ENCODE measurements around the gene PLAAT3. TPM values are rescaled to one million over a fixed set of nuclear protein-coding genes. Genes with fewer than 3 reads are reported as not detected.

Gene PLAAT3
- total RNA-seq, 1 experiment from 2014 or later = 0.69 TPM

DNA sequence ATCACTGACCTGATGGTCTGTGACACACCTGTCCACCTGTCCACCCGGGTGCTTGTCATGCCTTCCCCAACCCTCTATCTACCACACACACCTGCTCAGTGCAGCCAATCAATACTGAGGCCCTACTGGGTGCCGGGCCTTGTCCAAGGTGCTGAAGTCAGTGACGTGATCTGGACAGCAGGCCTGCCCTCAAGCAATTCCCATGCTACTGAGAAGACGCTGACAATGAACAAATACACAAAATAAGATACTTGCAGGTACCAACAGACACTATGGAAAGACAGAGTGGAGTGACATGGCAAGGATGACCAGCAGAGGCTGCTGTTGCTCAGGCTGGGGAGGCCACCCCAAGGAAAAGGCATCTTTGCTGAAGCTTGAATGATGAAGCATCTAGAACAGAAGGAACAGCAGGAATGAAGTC lies 21.2 kb downstream of the PLAAT3 start:
- Histone ChIP-seq H3K27me3 (replicated peaks; ENCODE audit: insufficient read depth, low read depth, low read length, poor library complexity) (no peaks in the 10 kb centered on the region), H3K27ac (ENCODE audit: low read depth, low read length, poor library complexity, severe bottlenecking) (no peak overlapping the region), H3K4me1 (ENCODE audit: insufficient read depth, low read length, poor library complexity, severe bottlenecking) (no peaks in the 10 kb centered on the region), H3K9me3 (ENCODE audit: low read depth, low read length, poor library complexity, severe bottlenecking) (no peaks in the 10 kb centered on the region), H3K36me3 (ENCODE audit: insufficient read depth, low read length, poor library complexity, severe bottlenecking) (no peaks in the 10 kb centered on the region), H3K4me3 (ENCODE audit: low read depth, low read length, poor library complexity, severe bottlenecking) (no peak overlapping the region)
- intact Hi-C loops (cut with micrococcal nuclease; ENCODE audit: unreplicated experiment) = no loop called here
- POLR2A ChIA-PET (ENCODE audit: low non-redundant PET) = no interaction called here
- no TSS peak for BruUV-seq (replicated peaks)
- TF ChIP-seq, protein P1, sequence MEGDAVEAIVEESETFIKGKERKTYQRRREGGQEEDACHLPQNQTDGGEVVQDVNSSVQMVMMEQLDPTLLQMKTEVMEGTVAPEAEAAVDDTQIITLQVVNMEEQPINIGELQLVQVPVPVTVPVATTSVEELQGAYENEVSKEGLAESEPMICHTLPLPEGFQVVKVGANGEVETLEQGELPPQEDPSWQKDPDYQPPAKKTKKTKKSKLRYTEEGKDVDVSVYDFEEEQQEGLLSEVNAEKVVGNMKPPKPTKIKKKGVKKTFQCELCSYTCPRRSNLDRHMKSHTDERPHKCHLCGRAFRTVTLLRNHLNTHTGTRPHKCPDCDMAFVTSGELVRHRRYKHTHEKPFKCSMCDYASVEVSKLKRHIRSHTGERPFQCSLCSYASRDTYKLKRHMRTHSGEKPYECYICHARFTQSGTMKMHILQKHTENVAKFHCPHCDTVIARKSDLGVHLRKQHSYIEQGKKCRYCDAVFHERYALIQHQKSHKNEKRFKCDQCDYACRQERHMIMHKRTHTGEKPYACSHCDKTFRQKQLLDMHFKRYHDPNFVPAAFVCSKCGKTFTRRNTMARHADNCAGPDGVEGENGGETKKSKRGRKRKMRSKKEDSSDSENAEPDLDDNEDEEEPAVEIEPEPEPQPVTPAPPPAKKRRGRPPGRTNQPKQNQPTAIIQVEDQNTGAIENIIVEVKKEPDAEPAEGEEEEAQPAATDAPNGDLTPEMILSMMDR (conservative IDR thresholded peaks at IDR 0.05; ENCODE audit: low read depth, low read length) = peak; percentile 76
- TF ChIP-seq EZH2 (IDR thresholded peaks at IDR 0.05; ENCODE audit: borderline replicate concordance, low read depth, low read length, poor library complexity, severe bottlenecking) = no peak
- CTCF ChIA-PET = interaction anchor here (0.6 to 1.0 kb wide), 3 partner anchors 43 to 215 kb away, joined by 3 read pairs; no protein-coding TSS in a partner anchor
- peak; percentile 54 for DNase-seq (ENCODE audit: low spot score)

DNA sequence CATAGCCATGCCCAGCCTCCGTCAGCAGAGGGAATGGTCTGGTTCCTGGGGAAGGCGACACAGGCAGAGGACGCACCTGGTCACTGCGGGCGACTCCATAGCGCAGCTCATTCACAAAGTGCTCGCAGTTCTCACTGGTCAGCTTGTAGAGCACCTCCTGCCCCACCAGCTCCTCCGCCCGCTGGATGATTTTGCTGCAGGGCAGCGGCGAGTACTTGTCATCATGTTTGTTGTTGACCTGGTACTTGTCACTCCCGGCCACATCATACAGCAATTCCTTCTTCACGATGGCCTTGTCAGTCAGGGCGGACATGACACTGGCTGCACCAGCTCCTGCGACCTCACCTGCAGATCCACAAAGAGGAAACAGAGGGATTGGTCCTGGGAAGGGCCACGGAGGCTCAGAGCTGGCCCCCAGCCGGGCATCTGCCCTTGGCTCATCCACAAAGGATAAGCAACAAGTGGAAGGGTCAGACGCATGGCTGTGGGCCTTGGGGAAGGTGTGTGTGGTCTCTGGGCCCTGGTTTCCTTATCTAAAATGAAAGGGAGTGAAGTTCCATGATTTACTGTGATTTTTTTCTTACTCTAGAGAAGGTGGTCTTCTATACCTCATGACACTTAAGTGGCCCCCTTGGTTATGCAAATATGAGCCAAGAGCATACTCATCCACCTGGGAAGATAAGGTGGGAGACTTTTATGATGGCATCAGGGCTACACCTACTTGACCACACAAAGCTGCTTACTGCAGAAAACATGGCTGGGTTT lies 24.0 kb downstream of the PLAAT3 start:
- Histone ChIP-seq H3K36me3 (ENCODE audit: insufficient read depth, low read length, poor library complexity, severe bottlenecking) (no peaks in the 10 kb centered on the region), H3K27ac (ENCODE audit: low read depth, low read length, poor library complexity, severe bottlenecking) (no peak overlapping the region), H3K9me3 (ENCODE audit: low read depth, low read length, poor library complexity, severe bottlenecking) (no peaks in the 10 kb centered on the region), H3K27me3 (replicated peaks; ENCODE audit: insufficient read depth, low read depth, low read length, poor library complexity) (peaks cover 9% of the 10 kb centered on the region), H3K4me3 (ENCODE audit: low read depth, low read length, poor library complexity, severe bottlenecking) (no peak overlapping the region), H3K4me1 (ENCODE audit: insufficient read depth, low read length, poor library complexity, severe bottlenecking) (no peaks in the 10 kb centered on the region)
- ChIA-PET CTCF (no interaction called here), POLR2A (ENCODE audit: low non-redundant PET) (no interaction called here)
- intact Hi-C loops (cut with micrococcal nuclease; ENCODE audit: unreplicated experiment) = no loop called here
- TF ChIP-seq, protein P1 (conservative IDR thresholded peaks at IDR 0.05; ENCODE audit: low read depth, low read length) = no peak
- TF ChIP-seq EZH2 (IDR thresholded peaks at IDR 0.05; ENCODE audit: borderline replicate concordance, low read depth, low read length, poor library complexity, severe bottlenecking) = no peak
- no TSS peak for BruUV-seq (replicated peaks)
- DNase-seq (ENCODE audit: low spot score) = no peak

DNA sequence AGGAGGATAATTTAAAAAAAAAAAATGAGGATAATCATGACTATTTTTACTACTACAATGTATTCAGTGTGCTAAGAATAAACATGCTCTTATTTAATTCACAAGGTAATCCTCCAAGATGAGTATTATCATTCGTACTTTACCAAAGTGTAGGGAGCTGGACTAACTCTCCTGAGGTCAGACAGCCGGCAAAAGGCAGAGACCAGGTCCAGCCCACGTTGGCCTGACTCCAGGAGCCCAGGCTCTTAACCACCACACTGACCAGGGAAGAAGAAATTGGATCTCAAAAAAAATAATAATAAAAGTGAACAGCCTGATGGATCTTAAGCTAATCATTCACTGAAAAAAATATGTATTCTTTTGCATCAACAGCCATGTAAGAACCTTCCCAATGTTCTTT lies 25.2 kb downstream of the PLAAT3 start:
- no peak for TF ChIP-seq EZH2 (IDR thresholded peaks at IDR 0.05; ENCODE audit: borderline replicate concordance, low read depth, low read length, poor library complexity, severe bottlenecking)
- TF ChIP-seq, protein P1 (conservative IDR thresholded peaks at IDR 0.05; ENCODE audit: low read depth, low read length) = no peak
- Histone ChIP-seq H3K27me3 (replicated peaks; ENCODE audit: insufficient read depth, low read depth, low read length, poor library complexity) (peaks cover 9% of the 10 kb centered on the region), H3K36me3 (ENCODE audit: insufficient read depth, low read length, poor library complexity, severe bottlenecking) (no peaks in the 10 kb centered on the region), H3K27ac (ENCODE audit: low read depth, low read length, poor library complexity, severe bottlenecking) (no peak overlapping the region), H3K9me3 (ENCODE audit: low read depth, low read length, poor library complexity, severe bottlenecking) (no peaks in the 10 kb centered on the region), H3K4me1 (ENCODE audit: insufficient read depth, low read length, poor library complexity, severe bottlenecking) (no peaks in the 10 kb centered on the region), H3K4me3 (ENCODE audit: low read depth, low read length, poor library complexity, severe bottlenecking) (no peak overlapping the region)
- no TSS peak for BruUV-seq (replicated peaks)
- no peak for DNase-seq (ENCODE audit: low spot score)
- ChIA-PET CTCF (interaction anchor here (0.7 kb wide), 1 partner anchor 102 kb away, joined by 4 read pairs; no protein-coding TSS in a partner anchor), POLR2A (ENCODE audit: low non-redundant PET) (no interaction called here)
- intact Hi-C loops (cut with micrococcal nuclease; ENCODE audit: unreplicated experiment) = no loop called here

Data from A673 (cell line).